A549 (cell line): ENCODE results near the gene MRPS16. TPM values are rescaled to one million over a fixed set of nuclear protein-coding genes. Genes with fewer than 3 reads are reported as not detected.

ENCODE experiments used
- ATAC-seq, 2 experiments: fragments of 200-7000 bp in 1 of 2; fragments of >200 bp in 1 of 2; cut with Nextera tagmentation in 1 of 2; cut with Tn5 transposase in 1 of 2; 3 replicates each; pipeline versions ENCODE4 v1.8.0 to v1.9.1; 2018 to 2020; ENCODE audit warnings: mild to moderate bottlenecking in 1 of 2, moderate library complexity in 1 of 2
- CTCF ChIA-PET: fragments of 300-600 bp; sonication (Branson Sonifier 250); formaldehyde crosslinking; extraction: SDS; loops from one replicate; lab custom pipeline; 2021; ENCODE audit warnings: antibody characterized with exemption, inconsistent platforms; lab: Yijun Ruan, JAX
- POLR2A ChIA-PET: fragments of 350-600 bp; formaldehyde crosslinking; extraction: SDS; loops from one replicate; lab custom pipeline; 2021; ENCODE audit warnings: antibody characterized with exemption, inconsistent platforms; lab: Yijun Ruan, JAX
- DNase-seq, 2 experiments: peaks; one replicate each; pipeline versions ENCODE4 v3.0.0 to v3.0.0-alpha.2; 2011 to 2016; ENCODE audit warnings: low read depth in 1 of 2, low spot score in 1 of 2
- FAIRE-seq: peaks from 2 replicates; lab custom pipeline; 2011; peaks lifted over from hg19 to GRCh38; lab: Jason Lieb, UNC
- H3K27ac ChIP-seq, 2 experiments: fragments of >200 bp; sonication (Bioruptor Twin); formaldehyde crosslinking; 3 replicates each; pipeline ENCODE4 v1.5.1; 2016 to 2017
- H3K4me1 ChIP-seq: fragments of >200 bp; sonication (Bioruptor Twin); formaldehyde crosslinking; 3 replicates; pipeline ENCODE4 v1.6.1; 2016
- H3K4me2 ChIP-seq: fragments of >200 bp; sonication (Bioruptor Twin); formaldehyde crosslinking; 3 replicates; pipeline ENCODE4 v1.6.1; 2016
- H3K4me3 ChIP-seq: fragments of >200 bp; sonication (Bioruptor Twin); formaldehyde crosslinking; 3 replicates; pipeline ENCODE4 v1.5.1; 2016
- H3K9me3 ChIP-seq: fragments of >200 bp; sonication (Bioruptor Twin); formaldehyde crosslinking; 3 replicates; pipeline ENCODE4 v1.6.1; 2016
- CBX2 ChIP-seq: fragments of 200-600 bp; sonication (generic); IDR thresholded peaks from 2 replicates; pipeline ENCODE4 v1.6.1; 2016; ENCODE audit warnings: low read depth, mild to moderate bottlenecking, borderline replicate concordance
- CBX8 ChIP-seq: fragments of 200-600 bp; sonication (generic); IDR thresholded peaks from 2 replicates; pipeline ENCODE4 v1.6.1; 2016
- CHD2 ChIP-seq: fragments of 150-350 bp; IDR thresholded peaks from 2 replicates; pipeline ENCODE4 v1.6.1; 2014; ENCODE audit warnings: low read length; ENCODE audit not compliant: partially characterized antibody
- CHD4 ChIP-seq: fragments of 200-600 bp; sonication (generic); IDR thresholded peaks from 2 replicates; pipeline ENCODE4 v1.6.1; 2016; ENCODE audit warnings: antibody characterized with exemption, mild to moderate bottlenecking, borderline replicate concordance
- EHMT2 ChIP-seq: fragments of 200-600 bp; sonication (generic); IDR thresholded peaks from 2 replicates; pipeline ENCODE4 v1.6.1; 2016; ENCODE audit warnings: antibody characterized with exemption, low read depth, mild to moderate bottlenecking, moderate library complexity
- EP300 ChIP-seq, 2 experiments: fragments of >200 bp; sonication (Bioruptor Twin); formaldehyde crosslinking; IDR thresholded peaks; 2 replicates in 1 of 2; 3 replicates in 1 of 2; pipeline ENCODE4 v1.6.1; 2016 to 2017
- ESRRA ChIP-seq: fragments of 150-350 bp; IDR thresholded peaks from 2 replicates; pipeline ENCODE4 v1.6.1; 2014; ENCODE audit warnings: mild to moderate bottlenecking, low read length, borderline replicate concordance
- FOSL2 ChIP-seq, 2 experiments: fragments of 450-650 bp in 1 of 2; fragments of >200 bp in 1 of 2; sonication (Bioruptor Twin) in 1 of 2; formaldehyde crosslinking; IDR thresholded peaks; 2 replicates each; pipeline versions ENCODE4 v1.5.0 to v1.6.1; 2016 to 2020; ENCODE audit warnings: mild to moderate bottlenecking in 1 of 2, moderate library complexity in 1 of 2
- FOXS1 ChIP-seq: fragments of 250-450 bp; sonication (Bioruptor Pico); IDR thresholded peaks from 2 replicates; pipeline ENCODE4 v1.5.0; 2020; ENCODE audit warnings: mild to moderate bottlenecking, moderate library complexity
- GATA3 ChIP-seq: IDR thresholded peaks from 2 replicates; pipeline ENCODE4 v1.6.1; 2012; ENCODE audit warnings: borderline replicate concordance
- HDAC2 ChIP-seq: fragments of 200-600 bp; sonication (generic); IDR thresholded peaks from 2 replicates; pipeline ENCODE4 v1.6.1; 2016
- HEYL ChIP-seq: fragments of 250-450 bp; sonication (Bioruptor Pico); IDR thresholded peaks from 2 replicates; pipeline ENCODE4 v1.8.0; 2021; ENCODE audit warnings: mild to moderate bottlenecking, moderate library complexity
- HOXB13 ChIP-seq: fragments of 250-450 bp; sonication (Bioruptor Pico); IDR thresholded peaks from 2 replicates; pipeline ENCODE4 v1.5.0; 2020; ENCODE audit warnings: low read depth, mild to moderate bottlenecking, moderate library complexity
- MAFK ChIP-seq: fragments of 450-650 bp; IDR thresholded peaks from 2 replicates; pipeline ENCODE4 v1.6.1; 2014; ENCODE audit not compliant: partially characterized antibody
- MAZ ChIP-seq: fragments of 150-350 bp; IDR thresholded peaks from 2 replicates; pipeline ENCODE4 v1.6.1; 2014; ENCODE audit warnings: antibody characterized with exemption, low read depth, low read length, borderline replicate concordance
- MYC ChIP-seq: IDR thresholded peaks from 2 replicates; pipeline ENCODE4 v1.6.1; 2012; ENCODE audit warnings: mild to moderate bottlenecking, inconsistent platforms, low read length, improper control_type of control experiment, borderline replicate concordance
- NFE2L2 ChIP-seq: fragments of 150-350 bp; conservative IDR thresholded peaks from 2 replicates; pipeline ENCODE4 v1.6.1; 2014; ENCODE audit warnings: low read length
- POLR2A ChIP-seq: IDR thresholded peaks from 2 replicates; pipeline ENCODE4 v1.6.1; 2012; ENCODE audit warnings: mild to moderate bottlenecking, low read length
- POLR2AphosphoS2 ChIP-seq: conservative IDR thresholded peaks from 2 replicates; pipeline ENCODE4 v1.6.1; 2012; ENCODE audit warnings: low read length, improper control_type of control experiment, inconsistent platforms
- RARB ChIP-seq: fragments of 250-450 bp; sonication (Bioruptor Pico); IDR thresholded peaks from 2 replicates; pipeline ENCODE4 v1.8.0; 2021; ENCODE audit warnings: mild to moderate bottlenecking, moderate library complexity
- RFX5 ChIP-seq: fragments of 450-650 bp; IDR thresholded peaks from 2 replicates; pipeline ENCODE4 v1.7.1; 2014; ENCODE audit warnings: antibody characterized with exemption, mild to moderate bottlenecking, moderate library complexity
- RNF2 ChIP-seq: fragments of 200-600 bp; sonication (generic); IDR thresholded peaks from 2 replicates; pipeline ENCODE4 v1.6.1; 2016; ENCODE audit warnings: low read depth, mild to moderate bottlenecking, antibody characterized with exemption, moderate library complexity, borderline replicate concordance
- SMC3 ChIP-seq: fragments of >200 bp; sonication (Bioruptor Twin); formaldehyde crosslinking; IDR thresholded peaks from 3 replicates; pipeline ENCODE4 v1.6.1; 2018; ENCODE audit warnings: inconsistent platforms
- TFCP2L1 ChIP-seq: fragments of 250-450 bp; sonication (Bioruptor Pico); IDR thresholded peaks from 2 replicates; pipeline ENCODE4 v1.5.0; 2021; ENCODE audit warnings: mild to moderate bottlenecking
- ZFP36 ChIP-seq: fragments of 450-650 bp; IDR thresholded peaks from 2 replicates; pipeline ENCODE4 v1.6.1; 2014; ENCODE audit warnings: borderline replicate concordance; ENCODE audit not compliant: partially characterized antibody
- ZNF302 ChIP-seq: fragments of 250-450 bp; sonication (Bioruptor Pico); IDR thresholded peaks from 2 replicates; pipeline ENCODE4 v1.9.0; 2021; ENCODE audit warnings: inconsistent platforms, mild to moderate bottlenecking, moderate library complexity
- ZSCAN20 ChIP-seq: fragments of 250-450 bp; sonication (Bioruptor Pico); IDR thresholded peaks from 2 replicates; pipeline ENCODE4 v1.8.0; 2022; ENCODE audit warnings: mild to moderate bottlenecking, moderate library complexity
- WGBS: methylation state at CpG from one replicate; pipeline ENCODE4 v1.1.6; 2017; ENCODE audit errors: missing lambda C conversion rate; 5-methylcytosine and 5-hydroxymethylcytosine counted together
- polyA plus RNA-seq, 4 experiments: library from polyadenylated mRNA; depleted of rRNA in 3 of 4; stranded (reverse); fragments of >200 nt; fragmentation: RNase III in 1 of 4; extraction: RNeasy Plus Mini Kit Qiagen cat#74134 plus additional on column Dnase treatment in 1 of 4; gene quantifications; 2 replicates in 3 of 4; 3 replicates in 1 of 4; pipeline ENCODE4 v1.2.3, GENCODE V29; 2011 to 2017
- TF ChIP-seq, protein P1 (sequence below): fragments of 250-450 bp; sonication (Bioruptor Pico); IDR thresholded peaks from 2 replicates; pipeline ENCODE4 v1.5.0; 2020; ENCODE audit warnings: low read depth, mild to moderate bottlenecking, moderate library complexity
- TF ChIP-seq, protein P2 (sequence below): fragments of >200 bp; sonication (Bioruptor Twin); formaldehyde crosslinking; IDR thresholded peaks from 2 replicates; pipeline ENCODE4 v1.6.1; 2016
- TF ChIP-seq, protein P3 (sequence below): fragments of >200 bp; sonication (Bioruptor Twin); formaldehyde crosslinking; IDR thresholded peaks from 3 replicates; pipeline ENCODE4 v1.5.1; 2016
- TF ChIP-seq, protein P4 (sequence below): fragments of 200-600 bp; sonication (generic); IDR thresholded peaks from 2 replicates; pipeline ENCODE4 v1.6.1; 2016; ENCODE audit warnings: antibody characterized with exemption, mild to moderate bottlenecking, moderate library complexity
- TF ChIP-seq, protein P5 (sequence below): fragments of 450-650 bp; IDR thresholded peaks from 2 replicates; pipeline ENCODE4 v1.6.1; 2014; ENCODE audit warnings: antibody characterized with exemption
- TF ChIP-seq, protein P6 (sequence below): IDR thresholded peaks from 2 replicates; pipeline ENCODE4 v1.6.1; 2012; ENCODE audit warnings: low read depth, borderline replicate concordance

Gene MRPS16
- polyA plus RNA-seq, 2 of the 4 experiments (the other 2 are of a cell fraction) = 132 to 160 TPM

DNA sequence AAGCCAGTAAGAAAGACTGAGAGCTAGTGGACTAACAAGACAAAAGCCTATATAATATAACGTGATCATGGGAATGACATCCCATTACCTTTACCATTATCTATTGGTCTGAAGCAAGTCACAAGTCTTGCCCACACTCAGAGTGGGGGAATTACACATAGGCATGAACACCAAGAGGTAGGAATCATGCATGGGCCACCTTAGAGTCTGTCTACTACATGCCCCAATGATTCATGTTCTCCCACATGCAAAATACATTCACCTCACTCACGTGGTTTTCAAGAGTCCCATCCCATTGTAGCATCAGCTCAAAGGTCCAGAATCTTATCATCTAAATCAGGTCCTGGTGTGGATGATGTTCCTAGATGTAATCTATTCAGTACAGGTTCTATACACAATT is 34.8 kb downstream of the MRPS16 start:
- DNase-seq (no peak), ATAC-seq (no peak), FAIRE-seq (no peak)
- H3K4me3 ChIP-seq = no peak overlapping the region
- TF ChIP-seq, protein P1, sequence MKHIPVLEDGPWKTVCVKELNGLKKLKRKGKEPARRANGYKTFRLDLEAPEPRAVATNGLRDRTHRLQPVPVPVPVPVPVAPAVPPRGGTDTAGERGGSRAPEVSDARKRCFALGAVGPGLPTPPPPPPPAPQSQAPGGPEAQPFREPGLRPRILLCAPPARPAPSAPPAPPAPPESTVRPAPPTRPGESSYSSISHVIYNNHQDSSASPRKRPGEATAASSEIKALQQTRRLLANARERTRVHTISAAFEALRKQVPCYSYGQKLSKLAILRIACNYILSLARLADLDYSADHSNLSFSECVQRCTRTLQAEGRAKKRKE (CRISPR knock-in tag) = no peak
- TF ChIP-seq RNF2 = no peak
- TF ChIP-seq CHD4 = no peak
- no peak for TF ChIP-seq POLR2AphosphoS2
- no peak for TF ChIP-seq MAFK
- TF ChIP-seq TFCP2L1 (CRISPR knock-in tag) = no peak
- TF ChIP-seq FOXS1 (CRISPR knock-in tag) = no peak
- TF ChIP-seq MAZ = no peak
- TF ChIP-seq GATA3 = no peak
- TF ChIP-seq SMC3 = no peak
- TF ChIP-seq HDAC2 = no peak
- TF ChIP-seq ZNF302 (CRISPR knock-in tag) = no peak
- TF ChIP-seq, protein P2, sequence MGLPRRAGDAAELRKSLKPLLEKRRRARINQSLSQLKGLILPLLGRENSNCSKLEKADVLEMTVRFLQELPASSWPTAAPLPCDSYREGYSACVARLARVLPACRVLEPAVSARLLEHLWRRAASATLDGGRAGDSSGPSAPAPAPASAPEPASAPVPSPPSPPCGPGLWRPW = no peak
- no peak for TF ChIP-seq FOSL2 (IDR thresholded peaks at IDR 0.05)
- no peak for TF ChIP-seq FOSL2 (CRISPR knock-in tag; IDR thresholded peaks at IDR 0.05)
- TF ChIP-seq POLR2A = no peak
- TF ChIP-seq, protein P3, sequence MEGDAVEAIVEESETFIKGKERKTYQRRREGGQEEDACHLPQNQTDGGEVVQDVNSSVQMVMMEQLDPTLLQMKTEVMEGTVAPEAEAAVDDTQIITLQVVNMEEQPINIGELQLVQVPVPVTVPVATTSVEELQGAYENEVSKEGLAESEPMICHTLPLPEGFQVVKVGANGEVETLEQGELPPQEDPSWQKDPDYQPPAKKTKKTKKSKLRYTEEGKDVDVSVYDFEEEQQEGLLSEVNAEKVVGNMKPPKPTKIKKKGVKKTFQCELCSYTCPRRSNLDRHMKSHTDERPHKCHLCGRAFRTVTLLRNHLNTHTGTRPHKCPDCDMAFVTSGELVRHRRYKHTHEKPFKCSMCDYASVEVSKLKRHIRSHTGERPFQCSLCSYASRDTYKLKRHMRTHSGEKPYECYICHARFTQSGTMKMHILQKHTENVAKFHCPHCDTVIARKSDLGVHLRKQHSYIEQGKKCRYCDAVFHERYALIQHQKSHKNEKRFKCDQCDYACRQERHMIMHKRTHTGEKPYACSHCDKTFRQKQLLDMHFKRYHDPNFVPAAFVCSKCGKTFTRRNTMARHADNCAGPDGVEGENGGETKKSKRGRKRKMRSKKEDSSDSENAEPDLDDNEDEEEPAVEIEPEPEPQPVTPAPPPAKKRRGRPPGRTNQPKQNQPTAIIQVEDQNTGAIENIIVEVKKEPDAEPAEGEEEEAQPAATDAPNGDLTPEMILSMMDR = no peak
- TF ChIP-seq, protein P4, sequence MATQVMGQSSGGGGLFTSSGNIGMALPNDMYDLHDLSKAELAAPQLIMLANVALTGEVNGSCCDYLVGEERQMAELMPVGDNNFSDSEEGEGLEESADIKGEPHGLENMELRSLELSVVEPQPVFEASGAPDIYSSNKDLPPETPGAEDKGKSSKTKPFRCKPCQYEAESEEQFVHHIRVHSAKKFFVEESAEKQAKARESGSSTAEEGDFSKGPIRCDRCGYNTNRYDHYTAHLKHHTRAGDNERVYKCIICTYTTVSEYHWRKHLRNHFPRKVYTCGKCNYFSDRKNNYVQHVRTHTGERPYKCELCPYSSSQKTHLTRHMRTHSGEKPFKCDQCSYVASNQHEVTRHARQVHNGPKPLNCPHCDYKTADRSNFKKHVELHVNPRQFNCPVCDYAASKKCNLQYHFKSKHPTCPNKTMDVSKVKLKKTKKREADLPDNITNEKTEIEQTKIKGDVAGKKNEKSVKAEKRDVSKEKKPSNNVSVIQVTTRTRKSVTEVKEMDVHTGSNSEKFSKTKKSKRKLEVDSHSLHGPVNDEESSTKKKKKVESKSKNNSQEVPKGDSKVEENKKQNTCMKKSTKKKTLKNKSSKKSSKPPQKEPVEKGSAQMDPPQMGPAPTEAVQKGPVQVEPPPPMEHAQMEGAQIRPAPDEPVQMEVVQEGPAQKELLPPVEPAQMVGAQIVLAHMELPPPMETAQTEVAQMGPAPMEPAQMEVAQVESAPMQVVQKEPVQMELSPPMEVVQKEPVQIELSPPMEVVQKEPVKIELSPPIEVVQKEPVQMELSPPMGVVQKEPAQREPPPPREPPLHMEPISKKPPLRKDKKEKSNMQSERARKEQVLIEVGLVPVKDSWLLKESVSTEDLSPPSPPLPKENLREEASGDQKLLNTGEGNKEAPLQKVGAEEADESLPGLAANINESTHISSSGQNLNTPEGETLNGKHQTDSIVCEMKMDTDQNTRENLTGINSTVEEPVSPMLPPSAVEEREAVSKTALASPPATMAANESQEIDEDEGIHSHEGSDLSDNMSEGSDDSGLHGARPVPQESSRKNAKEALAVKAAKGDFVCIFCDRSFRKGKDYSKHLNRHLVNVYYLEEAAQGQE = no peak
- TF ChIP-seq EHMT2 = no peak
- TF ChIP-seq HOXB13 = no peak
- no peaks in the 10 kb centered on the region for H3K4me1 ChIP-seq
- no peaks in the 10 kb centered on the region for H3K9me3 ChIP-seq
- H3K27ac ChIP-seq = no peak overlapping the region
- ChIA-PET POLR2A (interaction anchor here (1.0 kb wide), 1 partner anchor 29 kb away, joined by 4 read pairs; the partner anchor contains the start of gene DNAJC9), CTCF (interaction anchor here (1.0 to 2.4 kb wide), 7 partner anchors 8 to 47 kb away, joined by 3 to 7 read pairs (median 5); no protein-coding TSS in a partner anchor)
- no peak overlapping the region for H3K4me2 ChIP-seq
- WGBS = 78% methylated on average over 2 of the region's 2 CpGs

DNA sequence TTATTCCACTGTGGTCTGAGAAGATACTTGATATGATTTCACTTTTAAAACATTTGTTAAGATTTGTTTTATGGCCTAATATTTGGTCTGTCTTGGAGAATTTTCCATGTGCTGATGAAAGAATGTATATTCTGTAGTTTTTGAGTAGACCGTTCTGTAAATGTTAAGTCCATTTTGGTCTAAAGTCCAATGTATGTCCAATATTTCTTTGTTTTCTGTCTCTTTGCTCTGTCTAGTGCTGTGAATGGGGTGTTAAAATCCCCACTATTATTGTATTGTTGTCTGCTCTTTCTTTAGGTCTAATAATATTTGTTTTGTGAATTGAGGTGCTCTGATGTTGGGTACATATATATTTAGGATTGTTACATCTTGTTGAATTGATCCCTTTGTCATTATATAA is 36.7 kb downstream of the MRPS16 start:
- no peaks in the 10 kb centered on the region for H3K9me3 ChIP-seq
- H3K4me3 ChIP-seq = no peak overlapping the region
- no peak overlapping the region for H3K4me2 ChIP-seq
- no peak for ATAC-seq
- DNase-seq = no peak
- POLR2A ChIA-PET = no interaction called here
- FAIRE-seq = no peak
- WGBS = 95% methylated on average over 1 of the region's 1 CpG
- no peak overlapping the region for H3K27ac ChIP-seq
- no peaks in the 10 kb centered on the region for H3K4me1 ChIP-seq
- CTCF ChIA-PET = no interaction called here
- TF ChIP-seq HOXB13 (no peak), RFX5 (no peak), CBX2 (no peak), ESRRA (no peak), MYC (no peak), CHD2 (no peak), ZSCAN20 (no peak), EP300 (IDR thresholded peaks at IDR 0.05) (no peak), NFE2L2 (no peak), CBX8 (no peak), RARB (CRISPR knock-in tag) (no peak), RNF2 (no peak), ZFP36 (no peak), HEYL (CRISPR knock-in tag) (no peak)
- TF ChIP-seq, protein P5, sequence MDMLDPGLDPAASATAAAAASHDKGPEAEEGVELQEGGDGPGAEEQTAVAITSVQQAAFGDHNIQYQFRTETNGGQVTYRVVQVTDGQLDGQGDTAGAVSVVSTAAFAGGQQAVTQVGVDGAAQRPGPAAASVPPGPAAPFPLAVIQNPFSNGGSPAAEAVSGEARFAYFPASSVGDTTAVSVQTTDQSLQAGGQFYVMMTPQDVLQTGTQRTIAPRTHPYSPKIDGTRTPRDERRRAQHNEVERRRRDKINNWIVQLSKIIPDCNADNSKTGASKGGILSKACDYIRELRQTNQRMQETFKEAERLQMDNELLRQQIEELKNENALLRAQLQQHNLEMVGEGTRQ = no peak
- TF ChIP-seq, protein P6, sequence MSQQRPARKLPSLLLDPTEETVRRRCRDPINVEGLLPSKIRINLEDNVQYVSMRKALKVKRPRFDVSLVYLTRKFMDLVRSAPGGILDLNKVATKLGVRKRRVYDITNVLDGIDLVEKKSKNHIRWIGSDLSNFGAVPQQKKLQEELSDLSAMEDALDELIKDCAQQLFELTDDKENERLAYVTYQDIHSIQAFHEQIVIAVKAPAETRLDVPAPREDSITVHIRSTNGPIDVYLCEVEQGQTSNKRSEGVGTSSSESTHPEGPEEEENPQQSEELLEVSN = no peak
